ENCODE data around the gene CCL21. TPM values are rescaled to one million over a fixed set of nuclear protein-coding genes. Genes with fewer than 3 reads are reported as not detected.

The CCL21 gene
- polyA plus RNA-seq, 1 donor (not counting 4 experiments of a cell fraction or from before 2014, with no cell fraction given) = not detected

- FAIRE-seq (no peak), DNase-seq (ENCODE audit: low read depth, low spot score) (no peak)
- Histone ChIP-seq H3K27me3 (ENCODE audit: control insufficient read depth, extremely low read depth, insufficient read depth, low read length) (no peaks in the 10 kb centered on the region), H3K36me3 (ENCODE audit: control insufficient read depth in 2 of 2, extremely low read depth in 1 of 2, insufficient read depth in 2 of 2, low read length in 2 of 2) (peaks cover 0 to 11% of the 10 kb centered on the region in 2 experiments), H3K9me1 (ENCODE audit: control insufficient read depth, extremely low read depth, insufficient read depth, low read length) (peaks cover 5% of the 10 kb centered on the region), H2AFZ (ENCODE audit: control insufficient read depth, low read length) (peak overlapping the region; percentile 64), H3K27ac (ENCODE audit: control insufficient read depth, insufficient read depth, low read length) (peak overlapping the region; percentile 86), H3K4me1 (ENCODE audit: control insufficient read depth, extremely low read depth, insufficient read depth, low read length) (peaks cover 48% of the 10 kb centered on the region), H3K4me3 (ENCODE audit: control insufficient read depth in 2 of 3, extremely low read depth in 1 of 3, insufficient read depth in 2 of 3, low read depth in 1 of 3, low read length in 3 of 3) (peak overlapping the region; percentile 68 to 77 (median 73)), H4K20me1 (ENCODE audit: control insufficient read depth, extremely low read depth, insufficient read depth, low read length) (peaks cover 2% of the 10 kb centered on the region), H3K79me2 (ENCODE audit: control insufficient read depth, insufficient read depth, low read length) (peaks cover 29% of the 10 kb centered on the region), H3K9me3 (ENCODE audit: control insufficient read depth, low read depth, low read length) (no peaks in the 10 kb centered on the region), H3K4me2 (ENCODE audit: control insufficient read depth, extremely low read depth, insufficient read depth, low read depth, low read length) (peak overlapping the region; percentile 93), H3K9ac (ENCODE audit: control insufficient read depth, extremely low read depth, insufficient read depth, low read length) (peak overlapping the region; percentile 75)
- TF ChIP-seq CTCF (optimal IDR thresholded peaks at IDR 0.05 in 1 of 3, IDR thresholded peaks at IDR 0.05 in 1 of 3, conservative IDR thresholded peaks at IDR 0.05 in 1 of 3; ENCODE audit: extremely low read depth in 1 of 3, insufficient read depth in 2 of 3, low read length in 3 of 3) (no peak), EZH2 (IDR thresholded peaks at IDR 0.05; ENCODE audit: low read length) (no peak)
- dilution Hi-C loops (cut with MboI; ENCODE audit: extremely low pct_ligation_motif_present, low sequenced_read_pairs) = no loop called here
Measured at GRCh38 chr9:34665067-34665380, 44.9 kb downstream of the CCL21 start.

GRCh38 chr9:34664281-34665066 is 45.5 kb downstream of the CCL21 start:
- peak overlapping the region; percentile 64 for H2AFZ ChIP-seq (ENCODE audit: control insufficient read depth, low read length)

More at GRCh38 chr9:34664281-34665066, 45.5 kb downstream of the CCL21 start:
- peak overlapping the region; percentile 93 for H3K4me2 ChIP-seq (ENCODE audit: control insufficient read depth, extremely low read depth, insufficient read depth, low read depth, low read length)
- dilution Hi-C loops (cut with MboI; ENCODE audit: extremely low pct_ligation_motif_present, low sequenced_read_pairs) = no loop called here
- H3K9me1 ChIP-seq (ENCODE audit: control insufficient read depth, extremely low read depth, insufficient read depth, low read length) = peaks cover 5% of the 10 kb centered on the region
- peak overlapping the region; percentile 75 for H3K9ac ChIP-seq (ENCODE audit: control insufficient read depth, extremely low read depth, insufficient read depth, low read length)
- peak overlapping the region; percentile 86 for H3K27ac ChIP-seq (ENCODE audit: control insufficient read depth, insufficient read depth, low read length)
- H3K9me3 ChIP-seq (ENCODE audit: control insufficient read depth, low read depth, low read length) = no peaks in the 10 kb centered on the region
- peaks cover 0 to 11% of the 10 kb centered on the region in 2 experiments for H3K36me3 ChIP-seq (ENCODE audit: control insufficient read depth in 2 of 2, extremely low read depth in 1 of 2, insufficient read depth in 2 of 2, low read length in 2 of 2)
- peaks cover 29% of the 10 kb centered on the region for H3K79me2 ChIP-seq (ENCODE audit: control insufficient read depth, insufficient read depth, low read length)
- no peaks in the 10 kb centered on the region for H3K27me3 ChIP-seq (ENCODE audit: control insufficient read depth, extremely low read depth, insufficient read depth, low read length)
- peaks cover 53% of the 10 kb centered on the region for H3K4me1 ChIP-seq (ENCODE audit: control insufficient read depth, extremely low read depth, insufficient read depth, low read length)
- H3K4me3 ChIP-seq (ENCODE audit: control insufficient read depth in 2 of 3, extremely low read depth in 1 of 3, insufficient read depth in 2 of 3, low read depth in 1 of 3, low read length in 3 of 3) = peak overlapping the region; percentile 68 to 77 (median 73)
- no peak for DNase-seq (ENCODE audit: low read depth, low spot score)
- H4K20me1 ChIP-seq (ENCODE audit: control insufficient read depth, extremely low read depth, insufficient read depth, low read length) = peaks cover 2% of the 10 kb centered on the region
- FAIRE-seq = peak; percentile 82
- TF ChIP-seq CTCF (optimal IDR thresholded peaks at IDR 0.05 in 1 of 3, IDR thresholded peaks at IDR 0.05 in 1 of 3, conservative IDR thresholded peaks at IDR 0.05 in 1 of 3; ENCODE audit: extremely low read depth in 1 of 3, insufficient read depth in 2 of 3, low read length in 3 of 3) (peak in 2 of 3 experiments; percentile 72 to 99), EZH2 (IDR thresholded peaks at IDR 0.05; ENCODE audit: low read length) (no peak)
